GM19467 (cell line): ENCODE data around the gene BAIAP2L2.

Experiments used
- ATAC-seq: cut with Tn5 transposase; IDR thresholded peaks from one replicate; pipeline ENCODE4 v1.9.1; 2021; ENCODE audit warnings: mild to moderate bottlenecking, moderate library complexity; ENCODE audit not compliant: unreplicated experiment

Gene BAIAP2L2

GRCh38 chr22:38069372-38070249 is 40.9 kb downstream of the BAIAP2L2 start:
- ATAC-seq: no peak

GRCh38 chr22:38068641-38069371 is 41.7 kb downstream of the BAIAP2L2 start:
- no peak for ATAC-seq

GRCh38 chr22:38067761-38068360 is 42.6 kb downstream of the BAIAP2L2 start:
- ATAC-seq: no peak

GRCh38 chr22:38067028-38067415 is 43.5 kb downstream of the BAIAP2L2 start:
- ATAC-seq: no peak

GRCh38 chr22:38066381-38067027 is 44.0 kb downstream of the BAIAP2L2 start:
- no peak for ATAC-seq

- ATAC-seq: no peak
Observed at GRCh38 chr22:38065539-38065938, 44.9 kb downstream of the BAIAP2L2 start.

- ATAC-seq: no peak
Observed at GRCh38 chr22:38062791-38063190, 47.7 kb downstream of the BAIAP2L2 start.

- no peak for ATAC-seq
Observed at GRCh38 chr22:38056969-38057891, 53.3 kb downstream of the BAIAP2L2 start, which contains the start of gene PICK1. PICK1 (plus strand) TSS chr22:38057404; CDS start chr22:38057810, 406 bp downstream.

GRCh38 chr22:38051900-38052862 is 58.3 kb downstream of the BAIAP2L2 start:
- ATAC-seq: no peak

GRCh38 chr22:38051261-38051660 is 59.2 kb downstream of the BAIAP2L2 start:
- ATAC-seq: no peak

GRCh38 chr22:38050720-38051119 is 59.8 kb downstream of the BAIAP2L2 start:
- ATAC-seq: no peak

- no peak for ATAC-seq
Observed at GRCh38 chr22:38049812-38050619, 60.5 kb downstream of the BAIAP2L2 start.

GRCh38 chr22:38046070-38046748 is 64.3 kb downstream of the BAIAP2L2 start:
- ATAC-seq: no peak

- ATAC-seq: no peak
Observed at GRCh38 chr22:38043151-38044039, 67.1 kb downstream of the BAIAP2L2 start.

GRCh38 chr22:38042488-38042790 is 68.0 kb downstream of the BAIAP2L2 start:
- ATAC-seq: no peak

GRCh38 chr22:38041760-38042487 is 68.6 kb downstream of the BAIAP2L2 start:
- ATAC-seq: no peak
